ENCODE measurements around the gene PRRX1. TPM values are rescaled to one million over a fixed set of nuclear protein-coding genes. Genes with fewer than 3 reads are reported as not detected.

The PRRX1 gene
- 25.9 TPM for total RNA-seq
- long read RNA-seq, full-length matches to known transcripts, result 39 of 45 reads
- long read RNA-seq, partial matches to known transcripts, result 5 of 45 reads
- long read RNA-seq, other reads (novel, unspliced or antisense), result 1 of 45 reads

DNA sequence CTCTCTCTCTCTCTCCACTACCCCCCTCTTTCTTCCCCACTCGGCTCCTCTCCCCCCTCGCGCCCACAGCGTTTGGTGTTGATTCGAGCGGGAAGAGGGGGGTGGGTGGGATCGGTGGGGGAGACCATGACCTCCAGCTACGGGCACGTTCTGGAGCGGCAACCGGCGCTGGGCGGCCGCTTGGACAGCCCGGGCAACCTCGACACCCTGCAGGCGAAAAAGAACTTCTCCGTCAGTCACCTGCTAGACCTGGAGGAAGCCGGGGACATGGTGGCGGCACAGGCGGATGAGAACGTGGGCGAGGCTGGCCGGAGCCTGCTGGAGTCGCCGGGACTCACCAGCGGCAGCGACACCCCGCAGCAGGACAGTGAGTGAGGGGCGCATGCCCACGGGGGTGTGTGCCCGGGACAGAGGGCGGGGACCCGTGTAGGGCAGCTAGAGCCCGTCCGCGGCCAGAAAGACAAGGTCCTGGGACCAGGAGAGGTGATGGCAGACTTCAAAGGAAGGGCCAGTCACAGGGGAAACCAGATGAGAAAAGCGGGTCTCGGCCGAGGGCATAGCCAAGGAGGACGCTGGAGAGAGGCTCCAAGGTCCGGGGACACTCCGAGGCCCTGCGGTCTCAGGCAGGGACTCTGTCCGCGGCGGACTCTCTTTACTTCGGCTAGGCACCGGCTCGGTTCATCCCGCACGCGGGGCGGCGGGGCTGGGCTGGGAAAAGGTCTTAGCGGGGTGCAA is at the start of gene PRRX1:
Gene PRRX1 (plus strand): TSS at position 39 of the 735 bp plus-strand sequence. CDS start 88 bp downstream, at position 127.
- intact Hi-C loops (cut with DNase I), result no loop called here
- DNase-seq, result no peak

DNA sequence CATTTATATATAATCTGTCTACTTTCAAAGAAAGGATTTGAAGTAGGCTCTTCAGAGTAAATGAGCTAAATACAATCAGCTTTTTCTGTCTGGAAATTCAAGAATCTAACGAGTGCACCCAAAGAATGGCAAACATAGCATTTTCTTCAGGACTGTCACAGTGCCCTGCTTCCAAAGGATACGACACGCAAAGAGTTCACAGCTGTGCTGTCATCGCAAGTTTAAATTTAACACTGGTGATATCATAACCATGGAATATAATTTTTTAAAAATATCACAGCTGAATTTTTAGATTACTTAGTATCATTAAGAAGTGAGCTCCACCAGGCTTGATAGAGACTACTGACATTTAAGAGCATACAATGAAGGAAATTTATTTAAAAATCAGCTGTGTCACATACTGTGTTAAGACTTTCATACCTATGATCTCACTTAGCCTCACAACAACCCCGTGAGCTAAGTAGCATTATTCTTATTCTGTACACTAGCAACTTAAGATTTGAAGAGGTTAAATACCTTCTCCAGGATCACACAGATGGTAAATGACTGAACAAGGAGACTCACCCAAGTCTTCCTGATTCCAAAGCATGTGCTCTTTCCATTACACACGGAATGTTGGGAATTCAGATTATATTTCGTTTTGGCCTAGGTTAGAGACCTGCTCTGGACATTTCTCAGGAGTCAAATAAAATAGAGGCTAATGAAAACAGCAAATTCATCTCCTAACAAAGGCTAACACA is 46.2 kb upstream of the PRRX1 start:
- TF ChIP-seq, protein P1, sequence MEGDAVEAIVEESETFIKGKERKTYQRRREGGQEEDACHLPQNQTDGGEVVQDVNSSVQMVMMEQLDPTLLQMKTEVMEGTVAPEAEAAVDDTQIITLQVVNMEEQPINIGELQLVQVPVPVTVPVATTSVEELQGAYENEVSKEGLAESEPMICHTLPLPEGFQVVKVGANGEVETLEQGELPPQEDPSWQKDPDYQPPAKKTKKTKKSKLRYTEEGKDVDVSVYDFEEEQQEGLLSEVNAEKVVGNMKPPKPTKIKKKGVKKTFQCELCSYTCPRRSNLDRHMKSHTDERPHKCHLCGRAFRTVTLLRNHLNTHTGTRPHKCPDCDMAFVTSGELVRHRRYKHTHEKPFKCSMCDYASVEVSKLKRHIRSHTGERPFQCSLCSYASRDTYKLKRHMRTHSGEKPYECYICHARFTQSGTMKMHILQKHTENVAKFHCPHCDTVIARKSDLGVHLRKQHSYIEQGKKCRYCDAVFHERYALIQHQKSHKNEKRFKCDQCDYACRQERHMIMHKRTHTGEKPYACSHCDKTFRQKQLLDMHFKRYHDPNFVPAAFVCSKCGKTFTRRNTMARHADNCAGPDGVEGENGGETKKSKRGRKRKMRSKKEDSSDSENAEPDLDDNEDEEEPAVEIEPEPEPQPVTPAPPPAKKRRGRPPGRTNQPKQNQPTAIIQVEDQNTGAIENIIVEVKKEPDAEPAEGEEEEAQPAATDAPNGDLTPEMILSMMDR (IDR thresholded peaks at IDR 0.05), result no peak
- ATAC-seq (no peak), DNase-seq (no peak)
- Histone ChIP-seq H3K4me3 (no peak overlapping the region), H3K27me3 (no peaks in the 10 kb centered on the region), H3K9me3 (no peaks in the 10 kb centered on the region), H3K4me1 (no peaks in the 10 kb centered on the region), H3K36me3 (no peaks in the 10 kb centered on the region), H3K27ac (no peak overlapping the region)
- intact Hi-C loops (cut with DNase I), result no loop called here

More for the DNA sequence above, at the start of gene PRRX1:
- TF ChIP-seq, protein P1 (IDR thresholded peaks at IDR 0.05), result no peak
- peak within 1 kb of the TSS; percentile 62 for H3K4me3 ChIP-seq
- no peaks in the 10 kb centered on the region for H3K36me3 ChIP-seq
- peaks cover 83% of the 10 kb centered on the region for H3K27me3 ChIP-seq
- H3K27ac ChIP-seq, result peak within 1 kb of the TSS; percentile 73
- H3K4me1 ChIP-seq, result peaks cover 10% of the 10 kb centered on the region
- H3K9me3 ChIP-seq, result no peaks in the 10 kb centered on the region
- peak; percentile 45 for ATAC-seq

DNA sequence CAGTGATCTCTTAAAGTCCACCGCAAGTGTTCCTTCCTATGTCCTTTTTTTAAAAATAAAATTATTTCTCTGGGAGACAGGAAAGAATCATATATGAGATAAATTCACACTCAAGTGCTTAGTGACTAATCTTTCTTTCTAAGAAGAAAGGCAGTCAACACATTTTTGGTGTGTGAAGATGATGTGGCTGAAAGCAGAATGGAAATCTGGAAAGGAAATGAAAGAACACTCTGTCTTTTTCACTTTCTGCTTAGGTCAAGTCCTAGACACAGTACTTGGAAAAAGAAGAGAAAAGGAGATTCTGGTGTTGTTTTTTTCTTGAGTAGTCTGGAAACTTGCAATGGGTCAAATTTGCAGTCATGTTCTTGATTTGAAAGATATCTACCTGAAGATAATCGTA is 45.5 kb upstream of the PRRX1 start:
- ATAC-seq, result no peak

DNA sequence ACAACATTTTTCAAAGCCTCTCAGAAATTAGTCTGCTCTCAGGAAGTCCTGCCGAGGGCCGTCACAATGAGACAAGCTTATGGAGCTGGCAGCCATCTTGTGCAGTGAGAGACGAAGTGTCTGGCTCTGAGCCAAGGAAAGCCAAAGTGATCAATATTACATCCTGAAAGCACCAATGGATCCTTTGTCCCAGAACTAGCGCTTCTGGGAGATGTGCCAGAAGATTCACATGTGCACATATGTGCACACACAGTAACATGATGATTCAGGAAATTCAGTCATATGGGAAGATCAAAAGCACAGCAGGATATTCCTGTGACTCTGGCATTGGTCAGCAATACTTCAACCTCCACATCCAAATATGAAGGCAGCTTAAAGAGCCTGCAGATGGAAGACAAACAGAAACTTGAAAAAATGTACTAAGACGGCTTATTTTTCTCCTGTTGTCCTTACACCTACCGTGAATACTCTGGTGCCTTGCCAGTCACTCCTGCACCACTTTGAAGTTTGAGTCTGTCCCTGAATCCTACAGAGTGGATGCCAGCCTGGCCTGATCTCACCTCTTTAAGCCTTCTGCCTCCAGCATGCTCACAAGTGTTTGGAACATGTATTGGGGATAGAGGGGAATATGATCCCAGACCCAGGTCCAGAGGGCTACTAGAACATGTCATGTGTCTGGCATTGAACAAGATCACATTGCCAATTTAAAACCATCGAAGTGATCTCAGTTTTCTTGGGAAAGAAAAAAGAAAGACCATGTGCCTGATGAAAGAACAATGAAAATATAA is 44.5 kb upstream of the PRRX1 start:
- Histone ChIP-seq H3K27ac (no peak overlapping the region), H3K4me3 (no peak overlapping the region), H3K36me3 (no peaks in the 10 kb centered on the region), H3K9me3 (no peaks in the 10 kb centered on the region), H3K27me3 (no peaks in the 10 kb centered on the region), H3K4me1 (no peaks in the 10 kb centered on the region)
- ATAC-seq, result no peak
- DNase-seq, result no peak
- intact Hi-C loops (cut with DNase I), result no loop called here
- TF ChIP-seq, protein P1 (IDR thresholded peaks at IDR 0.05), result no peak

More for the DNA sequence above, 45.5 kb upstream of the PRRX1 start:
- TF ChIP-seq, protein P1 (IDR thresholded peaks at IDR 0.05), result no peak
- no peak for DNase-seq
- H3K4me1 ChIP-seq, result no peaks in the 10 kb centered on the region
- H3K27me3 ChIP-seq, result no peaks in the 10 kb centered on the region
- H3K9me3 ChIP-seq, result no peaks in the 10 kb centered on the region
- no peaks in the 10 kb centered on the region for H3K36me3 ChIP-seq
- H3K27ac ChIP-seq, result no peak overlapping the region
- no peak overlapping the region for H3K4me3 ChIP-seq
- intact Hi-C loops (cut with DNase I), result no loop called here

DNA sequence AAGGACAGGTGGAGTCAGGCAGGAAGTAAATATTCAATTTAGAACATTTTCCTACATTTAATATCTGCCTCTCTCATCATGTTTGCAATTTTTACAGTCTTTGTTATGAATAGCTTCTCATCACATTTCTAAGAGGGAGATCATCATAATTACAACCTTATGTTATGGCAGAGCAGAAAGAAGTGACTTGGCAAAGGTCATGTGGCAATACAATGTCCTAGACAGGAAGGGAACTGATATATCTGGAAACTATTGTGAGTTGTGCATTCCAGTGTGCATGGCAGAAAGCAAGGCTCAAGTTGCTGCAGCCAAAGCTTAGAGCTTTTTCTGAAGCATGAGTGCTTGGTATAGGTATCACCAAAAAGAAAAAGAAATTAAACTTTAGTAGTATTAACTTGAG is 43.8 kb upstream of the PRRX1 start:
- H3K9me3 ChIP-seq, result no peaks in the 10 kb centered on the region
- no peak overlapping the region for H3K27ac ChIP-seq
- no peaks in the 10 kb centered on the region for H3K27me3 ChIP-seq
- ATAC-seq (no peak), DNase-seq (no peak)
- no peaks in the 10 kb centered on the region for H3K36me3 ChIP-seq
- intact Hi-C loops (cut with DNase I), result no loop called here
- H3K4me3 ChIP-seq, result no peak overlapping the region
- no peaks in the 10 kb centered on the region for H3K4me1 ChIP-seq
- TF ChIP-seq, protein P1 (IDR thresholded peaks at IDR 0.05), result no peak
